Esophagus muscularis mucosa (tissue), 3 donors: Measurements from ENCODE around the gene ALDH1A3.

Experiments
- POLR2A ChIP-seq: fragments of 450-650 bp; IDR thresholded peaks from one replicate; pipeline ENCODE4 v1.6.1; 2017; ENCODE audit warnings: antibody characterized with exemption, moderate library complexity, mild to moderate bottlenecking, low read depth
- TF ChIP-seq, protein P1 (sequence below), 3 experiments: fragments of 200-600 bp in 2 of 3; fragments of 450-650 bp in 1 of 3; sonication (generic) in 2 of 3; IDR thresholded peaks; one replicate each; pipeline ENCODE4 v1.5.1; 2017 to 2019; ENCODE audit warnings: antibody characterized with exemption in 3 of 3, mild to moderate bottlenecking in 2 of 3, moderate library complexity in 1 of 3

GRCh38 chr15:100852630-100853029 lies 27.0 kb upstream of the ALDH1A3 start:
- no peak for TF ChIP-seq POLR2A
- TF ChIP-seq, protein P1, sequence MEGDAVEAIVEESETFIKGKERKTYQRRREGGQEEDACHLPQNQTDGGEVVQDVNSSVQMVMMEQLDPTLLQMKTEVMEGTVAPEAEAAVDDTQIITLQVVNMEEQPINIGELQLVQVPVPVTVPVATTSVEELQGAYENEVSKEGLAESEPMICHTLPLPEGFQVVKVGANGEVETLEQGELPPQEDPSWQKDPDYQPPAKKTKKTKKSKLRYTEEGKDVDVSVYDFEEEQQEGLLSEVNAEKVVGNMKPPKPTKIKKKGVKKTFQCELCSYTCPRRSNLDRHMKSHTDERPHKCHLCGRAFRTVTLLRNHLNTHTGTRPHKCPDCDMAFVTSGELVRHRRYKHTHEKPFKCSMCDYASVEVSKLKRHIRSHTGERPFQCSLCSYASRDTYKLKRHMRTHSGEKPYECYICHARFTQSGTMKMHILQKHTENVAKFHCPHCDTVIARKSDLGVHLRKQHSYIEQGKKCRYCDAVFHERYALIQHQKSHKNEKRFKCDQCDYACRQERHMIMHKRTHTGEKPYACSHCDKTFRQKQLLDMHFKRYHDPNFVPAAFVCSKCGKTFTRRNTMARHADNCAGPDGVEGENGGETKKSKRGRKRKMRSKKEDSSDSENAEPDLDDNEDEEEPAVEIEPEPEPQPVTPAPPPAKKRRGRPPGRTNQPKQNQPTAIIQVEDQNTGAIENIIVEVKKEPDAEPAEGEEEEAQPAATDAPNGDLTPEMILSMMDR (IDR thresholded peaks at IDR 0.05): no peak
